Measurements from ENCODE around the gene LRRC15.

The LRRC15 gene

GRCh38 chr3:194389269-194389668, 19.7 kb upstream of the LRRC15 start:
- Histone ChIP-seq H2BK15ac (ENCODE audit: low read length) (no peak overlapping the region), H3K23ac (ENCODE audit: low read depth, low read length, poor library complexity) (no peak overlapping the region), H3K36me3 (replicated peaks in 1 of 2; ENCODE audit: control insufficient read depth in 2 of 2, insufficient read depth in 2 of 2, low read length in 2 of 2) (no peaks in the 10 kb centered on the region), H2BK12ac (ENCODE audit: low read length) (no peak overlapping the region), H2BK5ac (ENCODE audit: low read length) (no peak overlapping the region), H3K27ac (replicated peaks; ENCODE audit: low read length) (no peak overlapping the region), H3K18ac (ENCODE audit: low read length) (no peak overlapping the region), H3K27me3 (ENCODE audit: control insufficient read depth in 3 of 3, insufficient read depth in 3 of 3, low read depth in 1 of 3, low read length in 3 of 3) (no peaks in the 10 kb centered on the region), H3K14ac (ENCODE audit: low read length) (no peak overlapping the region), H2AFZ (ENCODE audit: low read length) (no peak overlapping the region), H3K4me1 (ENCODE audit: control insufficient read depth in 2 of 2, insufficient read depth in 1 of 2, low read depth in 1 of 2, low read length in 2 of 2) (peaks cover under 1 to 3% of the 10 kb centered on the region in 2 donors), H2BK120ac (ENCODE audit: low read depth, low read length) (no peak overlapping the region), H3K4me3 (ENCODE audit: low read length in 2 of 2) (no peak overlapping the region), H3K9me3 (replicated peaks in 1 of 2; ENCODE audit: control insufficient read depth in 2 of 2, insufficient read depth in 1 of 2, low read depth in 1 of 2, low read length in 2 of 2) (peaks cover 2 to 5% of the 10 kb centered on the region in 2 donors), H3K9ac (ENCODE audit: low read depth, low read length, poor library complexity) (no peak overlapping the region), H3K4me2 (ENCODE audit: insufficient read depth, low read length, poor library complexity, severe bottlenecking) (no peak overlapping the region), H3K4ac (ENCODE audit: low read length) (no peak overlapping the region), H2AK5ac (ENCODE audit: low read depth, low read length) (no peak overlapping the region), H3K79me1 (ENCODE audit: low read depth, low read length) (no peaks in the 10 kb centered on the region), H4K8ac (ENCODE audit: low read depth, low read length) (no peak overlapping the region), H4K91ac (ENCODE audit: low read depth, low read length, poor library complexity) (no peak overlapping the region)
- no CpG with 5 or more reads among the region's 8 CpGs for WGBS, 2 donors (ENCODE audit: extremely low coverage in 2 of 2, insufficient read length in 2 of 2, insufficient replicate concordance in 1 of 2)
- DNase-seq (ENCODE audit: low spot score), result no peak

GRCh38 chr3:194387926-194388418, 18.4 kb upstream of the LRRC15 start:
- DNase-seq (ENCODE audit: low spot score), result no peak
- no peaks in the 10 kb centered on the region for H3K27me3 ChIP-seq (ENCODE audit: control insufficient read depth in 3 of 3, insufficient read depth in 3 of 3, low read depth in 1 of 3, low read length in 3 of 3)

GRCh38 chr3:194387276-194387675, 17.7 kb upstream of the LRRC15 start:
- H3K4me3 ChIP-seq (ENCODE audit: low read length in 2 of 2), result peak overlapping the region in 1 of 2 donors; percentile 52
- no peak overlapping the region for H3K14ac ChIP-seq (ENCODE audit: low read length)
- H3K9me3 ChIP-seq (replicated peaks in 1 of 2; ENCODE audit: control insufficient read depth in 2 of 2, insufficient read depth in 1 of 2, low read depth in 1 of 2, low read length in 2 of 2), result peaks cover 2 to 5% of the 10 kb centered on the region in 2 donors
- no peak overlapping the region for H2BK5ac ChIP-seq (ENCODE audit: low read length)
- no peaks in the 10 kb centered on the region for H3K27me3 ChIP-seq (ENCODE audit: control insufficient read depth in 3 of 3, insufficient read depth in 3 of 3, low read depth in 1 of 3, low read length in 3 of 3)
- WGBS, 2 donors (ENCODE audit: extremely low coverage in 2 of 2, insufficient read length in 2 of 2, insufficient replicate concordance in 1 of 2), result no CpG with 5 or more reads among the region's 6 CpGs
- H4K91ac ChIP-seq (ENCODE audit: low read depth, low read length, poor library complexity), result no peak overlapping the region
- no peak for DNase-seq (ENCODE audit: low spot score)
- H2BK120ac ChIP-seq (ENCODE audit: low read depth, low read length), result no peak overlapping the region
- H3K4me2 ChIP-seq (ENCODE audit: insufficient read depth, low read length, poor library complexity, severe bottlenecking), result no peak overlapping the region
- no peak overlapping the region for H2BK12ac ChIP-seq (ENCODE audit: low read length)
- H2AFZ ChIP-seq (ENCODE audit: low read length), result no peak overlapping the region
- H3K79me1 ChIP-seq (ENCODE audit: low read depth, low read length), result no peaks in the 10 kb centered on the region
- no peak overlapping the region for H3K27ac ChIP-seq (replicated peaks; ENCODE audit: low read length)
- no peak overlapping the region for H3K4ac ChIP-seq (ENCODE audit: low read length)
- H4K8ac ChIP-seq (ENCODE audit: low read depth, low read length), result no peak overlapping the region
- H3K4me1 ChIP-seq (ENCODE audit: control insufficient read depth in 2 of 2, insufficient read depth in 1 of 2, low read depth in 1 of 2, low read length in 2 of 2), result peaks cover 4 to 18% of the 10 kb centered on the region in 2 donors
- no peak overlapping the region for H3K9ac ChIP-seq (ENCODE audit: low read depth, low read length, poor library complexity)
- peak overlapping the region; percentile 21 for H2AK5ac ChIP-seq (ENCODE audit: low read depth, low read length)
- H2BK15ac ChIP-seq (ENCODE audit: low read length), result peak overlapping the region; percentile 55
- H3K23ac ChIP-seq (ENCODE audit: low read depth, low read length, poor library complexity), result no peak overlapping the region
- peak overlapping the region; percentile 64 for H3K18ac ChIP-seq (ENCODE audit: low read length)
- H3K36me3 ChIP-seq (replicated peaks in 1 of 2; ENCODE audit: control insufficient read depth in 2 of 2, insufficient read depth in 2 of 2, low read length in 2 of 2), result no peaks in the 10 kb centered on the region

More at GRCh38 chr3:194387926-194388418, 18.4 kb upstream of the LRRC15 start:
- peaks cover 2 to 12% of the 10 kb centered on the region in 2 donors for H3K4me1 ChIP-seq (ENCODE audit: control insufficient read depth in 2 of 2, insufficient read depth in 1 of 2, low read depth in 1 of 2, low read length in 2 of 2)
- H4K91ac ChIP-seq (ENCODE audit: low read depth, low read length, poor library complexity), result no peak overlapping the region
- no peak overlapping the region for H2BK120ac ChIP-seq (ENCODE audit: low read depth, low read length)
- H4K8ac ChIP-seq (ENCODE audit: low read depth, low read length), result no peak overlapping the region
- H3K4ac ChIP-seq (ENCODE audit: low read length), result no peak overlapping the region
- H3K14ac ChIP-seq (ENCODE audit: low read length), result no peak overlapping the region
- no peaks in the 10 kb centered on the region for H3K79me1 ChIP-seq (ENCODE audit: low read depth, low read length)
- peak overlapping the region; percentile 52 for H3K18ac ChIP-seq (ENCODE audit: low read length)
- no peak overlapping the region for H2BK15ac ChIP-seq (ENCODE audit: low read length)
- no peaks in the 10 kb centered on the region for H3K36me3 ChIP-seq (replicated peaks in 1 of 2; ENCODE audit: control insufficient read depth in 2 of 2, insufficient read depth in 2 of 2, low read length in 2 of 2)
- no peak overlapping the region for H3K27ac ChIP-seq (replicated peaks; ENCODE audit: low read length)
- peak overlapping the region; percentile 90 for H3K23ac ChIP-seq (ENCODE audit: low read depth, low read length, poor library complexity)
- no peak overlapping the region for H2AFZ ChIP-seq (ENCODE audit: low read length)
- H2BK5ac ChIP-seq (ENCODE audit: low read length), result no peak overlapping the region
- H3K9me3 ChIP-seq (replicated peaks in 1 of 2; ENCODE audit: control insufficient read depth in 2 of 2, insufficient read depth in 1 of 2, low read depth in 1 of 2, low read length in 2 of 2), result peaks cover 2 to 5% of the 10 kb centered on the region in 2 donors
- no peak overlapping the region for H3K4me2 ChIP-seq (ENCODE audit: insufficient read depth, low read length, poor library complexity, severe bottlenecking)
- H3K4me3 ChIP-seq (ENCODE audit: low read length in 2 of 2), result no peak overlapping the region
- H2BK12ac ChIP-seq (ENCODE audit: low read length), result no peak overlapping the region
- H2AK5ac ChIP-seq (ENCODE audit: low read depth, low read length), result peak overlapping the region; percentile 73
- no CpG with 5 or more reads among the region's 8 CpGs for WGBS, 2 donors (ENCODE audit: extremely low coverage in 2 of 2, insufficient read length in 2 of 2, insufficient replicate concordance in 1 of 2)
- H3K9ac ChIP-seq (ENCODE audit: low read depth, low read length, poor library complexity), result no peak overlapping the region

- H2BK120ac ChIP-seq (ENCODE audit: low read depth, low read length), result no peak overlapping the region
- no peak overlapping the region for H4K91ac ChIP-seq (ENCODE audit: low read depth, low read length, poor library complexity)
- no peak overlapping the region for H2AK5ac ChIP-seq (ENCODE audit: low read depth, low read length)
- no peaks in the 10 kb centered on the region for H3K79me1 ChIP-seq (ENCODE audit: low read depth, low read length)
- no peak overlapping the region for H3K27ac ChIP-seq (replicated peaks; ENCODE audit: low read length)
- H3K27me3 ChIP-seq (ENCODE audit: control insufficient read depth in 3 of 3, insufficient read depth in 3 of 3, low read depth in 1 of 3, low read length in 3 of 3), result no peaks in the 10 kb centered on the region
- no peak overlapping the region for H2BK15ac ChIP-seq (ENCODE audit: low read length)
- no peak overlapping the region for H3K14ac ChIP-seq (ENCODE audit: low read length)
- no peak overlapping the region for H4K8ac ChIP-seq (ENCODE audit: low read depth, low read length)
- peak overlapping the region; percentile 30 for H2AFZ ChIP-seq (ENCODE audit: low read length)
- H2BK12ac ChIP-seq (ENCODE audit: low read length), result no peak overlapping the region
- H3K4ac ChIP-seq (ENCODE audit: low read length), result no peak overlapping the region
- DNase-seq (ENCODE audit: low spot score), result no peak
- H3K9ac ChIP-seq (ENCODE audit: low read depth, low read length, poor library complexity), result no peak overlapping the region
- no peak overlapping the region for H3K4me3 ChIP-seq (ENCODE audit: low read length in 2 of 2)
- H3K9me3 ChIP-seq (replicated peaks in 1 of 2; ENCODE audit: control insufficient read depth in 2 of 2, insufficient read depth in 1 of 2, low read depth in 1 of 2, low read length in 2 of 2), result peaks cover 2 to 5% of the 10 kb centered on the region in 2 donors
- H3K4me2 ChIP-seq (ENCODE audit: insufficient read depth, low read length, poor library complexity, severe bottlenecking), result no peak overlapping the region
- H3K36me3 ChIP-seq (replicated peaks in 1 of 2; ENCODE audit: control insufficient read depth in 2 of 2, insufficient read depth in 2 of 2, low read length in 2 of 2), result no peaks in the 10 kb centered on the region
- peaks cover 6 to 20% of the 10 kb centered on the region in 2 donors for H3K4me1 ChIP-seq (ENCODE audit: control insufficient read depth in 2 of 2, insufficient read depth in 1 of 2, low read depth in 1 of 2, low read length in 2 of 2)
- H2BK5ac ChIP-seq (ENCODE audit: low read length), result no peak overlapping the region
- H3K18ac ChIP-seq (ENCODE audit: low read length), result no peak overlapping the region
- H3K23ac ChIP-seq (ENCODE audit: low read depth, low read length, poor library complexity), result no peak overlapping the region
- WGBS, 2 donors (ENCODE audit: extremely low coverage in 2 of 2, insufficient read length in 2 of 2, insufficient replicate concordance in 1 of 2), result no CpG with 5 or more reads among the region's 7 CpGs
Measured at GRCh38 chr3:194386648-194387047, 17.1 kb upstream of the LRRC15 start.
